ENCODE measurements around the gene BEND3.
A peak's percentile ranks its signal among the peaks of the same experiment; 100 is the strongest.
"Not testable (repeated sequence)": the region's sequence is repeated elsewhere in the genome, so short reads cannot be mapped to it uniquely, and the experiment has no call there.

The BEND3 gene

DNA sequence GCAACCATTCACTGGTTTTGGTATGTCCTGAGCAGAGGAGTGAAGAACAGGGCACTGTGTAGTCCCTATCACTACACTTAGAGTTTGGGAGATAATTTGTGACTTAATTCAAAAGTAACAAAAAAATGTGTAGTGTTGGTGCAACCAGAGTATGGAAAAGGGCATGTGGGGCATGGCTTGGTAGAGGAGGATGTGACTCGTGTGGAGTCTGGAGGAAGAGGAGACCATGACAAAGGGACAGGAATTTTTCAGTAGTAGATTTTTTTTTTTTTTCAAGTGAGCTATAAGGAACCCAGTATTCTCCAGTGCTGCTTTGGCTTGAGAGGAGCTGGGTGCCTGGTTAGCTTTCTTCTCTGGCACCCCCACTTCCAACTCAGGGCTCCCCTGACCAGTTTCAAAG is 82.2 kb downstream of the BEND3 start:
- peak; percentile 24 for DNase-seq (ENCODE audit: low spot score)

DNA sequence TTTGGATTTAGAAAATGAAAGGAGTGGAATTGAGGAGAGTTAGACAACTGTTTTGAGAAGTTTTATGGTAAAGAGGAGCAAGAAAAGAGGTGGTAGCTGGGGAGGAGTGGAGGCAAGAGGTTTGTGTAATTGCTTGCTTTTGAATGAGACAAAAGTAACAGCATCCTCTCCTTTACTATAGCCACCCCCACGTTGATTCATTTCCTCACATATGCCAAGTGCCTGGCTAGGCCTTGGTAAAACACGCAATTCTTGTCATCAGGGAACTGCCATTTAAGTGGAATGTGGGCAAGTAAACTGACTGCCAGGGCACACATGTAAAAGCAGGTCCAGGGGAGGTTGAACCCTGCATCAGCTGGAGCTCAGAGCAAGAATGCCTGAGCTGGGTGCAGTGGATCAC is 83.3 kb downstream of the BEND3 start:
- DNase-seq (ENCODE audit: low spot score), result no peak

DNA sequence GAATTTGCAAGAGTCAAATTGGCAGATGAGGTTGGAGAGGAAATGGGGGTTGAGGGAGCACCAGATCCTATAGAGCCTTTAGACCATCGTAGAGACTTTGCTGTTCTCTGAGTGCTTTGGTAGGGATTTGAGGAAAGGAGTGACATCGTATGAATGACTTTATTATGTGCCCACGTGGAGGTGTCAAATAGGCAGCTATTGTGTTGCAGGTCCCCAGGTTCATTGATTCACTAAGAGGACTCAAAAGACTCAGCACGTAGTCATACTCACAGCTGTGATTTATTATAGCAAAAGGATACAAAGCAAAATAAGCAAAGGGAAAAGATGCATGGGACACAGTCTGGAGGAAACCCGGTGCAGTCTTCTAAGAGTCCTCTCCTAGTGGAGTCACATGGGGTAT is 85.2 kb downstream of the BEND3 start:
- no peak for DNase-seq (ENCODE audit: low spot score)

DNA sequence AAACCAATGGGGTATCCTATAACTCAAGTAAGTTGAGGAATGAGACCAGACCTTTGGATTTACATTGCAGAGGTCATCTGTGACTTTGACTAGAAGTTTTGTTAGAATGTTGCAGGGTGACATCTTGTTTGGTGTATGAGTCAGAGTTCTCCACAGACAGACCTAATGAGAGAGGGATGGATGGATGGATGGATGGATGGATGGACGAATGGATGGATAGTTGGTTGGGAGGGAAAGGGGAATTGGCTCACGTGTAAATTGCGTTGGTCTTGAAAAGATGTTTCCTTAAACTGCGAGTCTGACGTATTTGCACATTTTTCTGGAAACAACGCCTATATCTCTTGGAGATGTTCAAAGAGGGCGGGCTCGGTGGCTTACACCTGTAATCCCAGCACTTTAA is 88.3 kb downstream of the BEND3 start:
- no peak for DNase-seq (ENCODE audit: low spot score)

DNA sequence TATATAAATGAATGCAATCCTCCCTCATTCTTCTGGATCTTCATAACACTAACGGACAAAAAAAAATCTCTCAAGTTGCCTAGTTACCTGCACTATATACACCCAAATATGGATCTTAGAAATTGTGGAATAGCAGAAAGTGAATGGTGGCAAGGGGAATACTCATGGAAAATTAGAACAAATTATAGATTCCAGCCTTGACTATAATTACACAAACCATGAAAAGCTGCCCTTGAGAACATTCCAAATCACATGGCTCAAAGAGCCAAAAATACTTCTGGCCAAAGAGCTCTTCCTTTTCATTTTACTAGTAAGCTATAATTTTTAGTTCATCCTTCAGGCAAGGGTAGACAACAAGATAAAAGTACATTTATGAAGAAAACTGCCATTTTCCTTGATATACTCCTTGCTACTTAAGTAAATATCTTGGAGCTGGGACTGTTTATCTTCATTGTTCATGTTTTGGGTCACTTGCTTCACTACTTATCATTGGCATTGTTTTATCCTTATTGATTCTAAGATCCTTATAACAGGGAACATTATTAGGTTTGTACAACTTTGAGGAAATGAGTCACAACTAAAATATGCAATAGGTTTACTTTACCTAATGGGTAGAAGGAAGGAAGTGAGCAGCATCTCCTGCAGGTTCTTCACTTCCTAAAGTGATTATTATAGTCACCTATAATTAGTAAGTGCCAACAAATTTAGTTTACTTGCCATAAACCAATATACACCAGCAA is 93.7 kb downstream of the BEND3 start:
- no peak for DNase-seq (ENCODE audit: low spot score)

DNA sequence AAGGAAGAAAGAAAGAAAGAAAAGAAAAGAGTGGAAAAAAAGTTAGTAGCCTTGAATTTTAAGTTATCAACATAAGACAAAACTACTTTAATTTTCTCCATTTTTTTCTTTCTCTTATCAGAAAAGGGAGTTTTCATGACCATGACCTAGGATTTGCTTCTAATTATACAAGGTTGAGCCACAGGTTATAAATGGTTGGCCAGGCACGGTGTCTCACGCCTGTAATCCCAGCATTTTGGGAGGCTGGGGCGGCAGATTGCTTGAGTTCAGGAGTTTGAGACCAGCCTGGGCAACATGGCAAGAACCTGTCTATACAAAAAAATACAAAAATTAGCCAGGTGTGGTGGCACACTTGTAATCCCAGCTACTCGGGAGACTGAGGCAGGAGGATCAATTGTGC is 95.1 kb downstream of the BEND3 start:
- DNase-seq (ENCODE audit: low spot score), result no peak

DNA sequence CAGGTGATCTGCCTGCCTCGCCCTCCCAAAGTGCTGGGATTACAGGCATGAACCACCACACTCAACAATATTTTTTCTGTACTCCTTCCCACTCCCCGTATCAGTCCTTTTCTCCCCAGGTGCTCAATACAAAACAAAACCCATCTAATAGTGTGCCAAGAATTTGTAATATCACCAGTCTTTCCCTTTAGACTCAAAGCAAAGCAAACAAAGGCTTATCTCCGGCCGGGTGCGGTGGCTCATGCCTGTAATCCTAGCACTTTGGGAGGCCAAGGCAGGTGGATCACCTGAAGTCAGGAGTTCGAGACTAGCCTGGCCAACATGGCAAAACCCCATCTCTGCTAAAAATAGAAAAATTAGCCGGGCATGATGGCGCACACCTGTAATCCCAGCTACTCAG is 95.7 kb downstream of the BEND3 start:
- DNase-seq (ENCODE audit: low spot score), result not testable (repeated sequence)

DNA sequence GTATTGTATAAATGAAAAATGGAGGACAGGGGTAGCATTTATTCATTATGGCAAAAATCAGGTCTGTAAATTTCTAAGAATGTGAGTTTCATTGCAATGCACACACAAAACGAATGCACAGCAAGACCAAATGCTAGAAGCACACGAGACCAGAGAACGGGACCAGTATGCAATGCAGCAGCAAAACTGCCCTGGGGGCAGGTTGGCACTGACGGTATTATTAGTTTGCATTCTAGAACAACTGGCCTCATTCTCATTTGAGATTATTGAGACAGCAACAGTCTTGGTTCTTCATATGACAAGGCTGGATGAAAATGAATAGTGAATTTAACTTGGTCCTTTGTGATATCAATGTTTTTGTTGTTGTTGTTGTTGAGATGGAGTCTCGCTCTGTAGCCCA is 96.3 kb downstream of the BEND3 start:
- DNase-seq (ENCODE audit: low spot score), result no peak

All from hepatic stellate cell (primary cell).